Right lobe of liver (tissue), 6 donors: ENCODE measurements around the gene IL17F. TPM values are rescaled to one million over a fixed set of nuclear protein-coding genes. Genes with fewer than 3 reads are reported as not detected.

Source experiments
- ATAC-seq, 4 donors: fragments of 200-7000 bp; cut with Tn5 transposase; one replicate each; pipeline ENCODE4 v1.9.1; 2020; ENCODE audit warnings: mild to moderate bottlenecking in 4 of 4, moderate library complexity in 4 of 4
- DNase-seq, 3 donors: peaks; one replicate each; pipeline ENCODE4 v3.0.0-alpha.2; 2020
- H3K27ac ChIP-seq, 3 donors: fragments of 200-600 bp; one replicate each; pipeline ENCODE4 v1.8.0; 2022
- H3K27me3 ChIP-seq, 2 donors: fragments of 200-600 bp; one replicate each; pipeline ENCODE4 v1.8.0; 2022
- H3K36me3 ChIP-seq, 4 donors: fragments of 200-600 bp; sonication (generic) in 1 of 4; one replicate each; pipeline versions ENCODE4 v1.5.1 to v1.8.0; 2017 to 2022; ENCODE audit warnings: control low read depth in 1 of 4
- H3K4me1 ChIP-seq, 4 donors: fragments of 200-600 bp; sonication (generic) in 1 of 4; one replicate each; pipeline versions ENCODE4 v1.5.1 to v1.8.0; 2017 to 2022; ENCODE audit warnings: control low read depth in 1 of 4
- H3K4me3 ChIP-seq, 3 donors: fragments of 200-600 bp; one replicate each; pipeline ENCODE4 v1.8.0; 2022
- H3K9me3 ChIP-seq, 4 donors: fragments of 200-600 bp; sonication (generic) in 1 of 4; one replicate each; pipeline versions ENCODE4 v1.5.1 to v1.8.0; 2017 to 2022; ENCODE audit warnings: control low read depth in 1 of 4
- CTCF ChIP-seq, 4 donors: fragments of 200-600 bp in 3 of 4; fragments of 450-650 bp in 1 of 4; IDR thresholded peaks; one replicate each; pipeline versions ENCODE4 v1.5.1 to v1.8.0; 2016 to 2022; ENCODE audit warnings: antibody characterized with exemption in 4 of 4, mild to moderate bottlenecking in 2 of 4
- POLR2A ChIP-seq: fragments of 450-650 bp; IDR thresholded peaks from one replicate; pipeline ENCODE4 v1.6.1; 2017; ENCODE audit warnings: antibody characterized with exemption, mild to moderate bottlenecking
- WGBS: methylation state at CpG from one replicate; pipeline ENCODE4 v1.1.6; 2018; ENCODE audit warnings: low coverage, low lambda C conversion rate; ENCODE audit not compliant: insufficient coverage; ENCODE audit errors: missing lambda C conversion rate; 5-methylcytosine and 5-hydroxymethylcytosine counted together
- intact Hi-C, 2 donors: fragments of 100-400 bp; cut with DNase I; formaldehyde crosslinking; loops; one replicate each; pipeline versions ENCODE4 v1.11.2 to v1.14.1; 2022
- total RNA-seq, 6 experiments: library from RNA; depleted of rRNA in 2 of 6; stranded (reverse); fragments of >200 nt in 2 of 6; fragmentation: NEBNext Ultra II Directional in 3 of 6; extraction: Animal tissue kit (Norgen Biotek cat#: 25700) in 3 of 6; gene quantifications; one replicate each; pipeline versions ENCODE4 v1.1.0 to v1.2.4, GENCODE V29; 2016 to 2023
- donor health status: DM: no; HTN: yes; CAD: no.
- donor health status: DM: no; HTN: no; CAD: no.
- donor health status: DM: no; HTN: no; CAD: no.
- donor health status: DM: no; HTN: yes; CAD: no.
- donor health status: DM: no; HTN: yes; CAD: no.

IL17F gene
- total RNA-seq, 6 experiments from 2014 or later = not detected

GRCh38 chr6:52253494-52253893, 9.2 kb upstream of the IL17F start:
- H3K36me3 ChIP-seq = no peaks in the 10 kb centered on the region
- intact Hi-C loops = no loop called here

DNA sequence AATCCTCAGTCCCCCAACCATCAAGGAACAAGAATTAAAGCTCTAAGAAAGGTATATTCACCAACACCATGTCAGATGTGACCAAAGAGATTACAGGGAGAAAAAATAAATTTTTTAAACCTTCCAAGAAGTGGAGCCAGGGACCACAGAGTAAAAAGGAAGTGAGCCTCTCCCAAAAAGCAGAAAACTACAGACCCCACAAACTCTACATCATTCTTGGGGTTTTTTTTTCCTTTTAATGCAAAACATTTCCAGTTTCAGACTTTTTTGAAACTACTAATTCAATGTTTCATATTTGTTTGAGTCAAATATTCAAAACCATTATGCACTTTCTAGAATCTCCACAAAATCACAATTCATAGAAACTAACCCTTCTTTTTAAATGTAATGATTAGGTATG, 6.8 kb upstream of the IL17F start:
- Histone ChIP-seq H3K4me1 (no peaks in the 10 kb centered on the region), H3K36me3 (no peaks in the 10 kb centered on the region), H3K4me3 (no peak overlapping the region), H3K9me3 (no peaks in the 10 kb centered on the region), H3K27ac (no peak overlapping the region), H3K27me3 (no peaks in the 10 kb centered on the region)
- intact Hi-C loops = no loop called here
- TF ChIP-seq CTCF (IDR thresholded peaks at IDR 0.05) (no peak), POLR2A (no peak)
- DNase-seq (no peak), ATAC-seq (no peak)

More at GRCh38 chr6:52253494-52253893, 9.2 kb upstream of the IL17F start:
- ATAC-seq (no peak), DNase-seq (no peak)
- H3K4me3 ChIP-seq = no peak overlapping the region
- 27% methylated on average over 9 of the region's 9 CpGs for WGBS
- no peaks in the 10 kb centered on the region for H3K4me1 ChIP-seq
- H3K9me3 ChIP-seq = no peaks in the 10 kb centered on the region
- H3K27me3 ChIP-seq = no peaks in the 10 kb centered on the region
- TF ChIP-seq CTCF (IDR thresholded peaks at IDR 0.05) (no peak), POLR2A (no peak)
- no peak overlapping the region for H3K27ac ChIP-seq

- H3K4me1 ChIP-seq = no peaks in the 10 kb centered on the region
- no peaks in the 10 kb centered on the region for H3K36me3 ChIP-seq
- DNase-seq (no peak), ATAC-seq (no peak)
- H3K4me3 ChIP-seq = no peak overlapping the region
- H3K27me3 ChIP-seq = no peaks in the 10 kb centered on the region
- intact Hi-C loops = no loop called here
- TF ChIP-seq POLR2A (no peak), CTCF (IDR thresholded peaks at IDR 0.05) (no peak)
- WGBS = 63% methylated on average over 2 of the region's 2 CpGs
- H3K27ac ChIP-seq = no peak overlapping the region
- H3K9me3 ChIP-seq = no peaks in the 10 kb centered on the region
Observed at GRCh38 chr6:52249078-52249477, 4.8 kb upstream of the IL17F start.

GRCh38 chr6:52245425-52245824, 1.1 kb upstream of the IL17F start:
- intact Hi-C loops = no loop called here

More at GRCh38 chr6:52245425-52245824, 1.1 kb upstream of the IL17F start:
- ATAC-seq (peak in 1 of 4 donors; percentile 45), DNase-seq (no peak)
- Histone ChIP-seq H3K4me3 (no peak overlapping the region), H3K27ac (no peak overlapping the region), H3K36me3 (no peaks in the 10 kb centered on the region), H3K4me1 (no peaks in the 10 kb centered on the region), H3K9me3 (no peaks in the 10 kb centered on the region), H3K27me3 (no peaks in the 10 kb centered on the region)
- TF ChIP-seq POLR2A (no peak), CTCF (IDR thresholded peaks at IDR 0.05) (no peak)
- WGBS = 54% methylated on average over 1 of the region's 1 CpG
